Right forelimb (tissue), 1 donor: ENCODE measurements around the gene CTIF.
"Not testable (repeated sequence)": the region's sequence is repeated elsewhere in the genome, so short reads cannot be mapped to it uniquely, and the experiment has no call there.

Source experiments
- DNase-seq: peaks from one replicate; pipeline ENCODE4 v3.0.0-alpha.2; 2018

Gene CTIF

DNA sequence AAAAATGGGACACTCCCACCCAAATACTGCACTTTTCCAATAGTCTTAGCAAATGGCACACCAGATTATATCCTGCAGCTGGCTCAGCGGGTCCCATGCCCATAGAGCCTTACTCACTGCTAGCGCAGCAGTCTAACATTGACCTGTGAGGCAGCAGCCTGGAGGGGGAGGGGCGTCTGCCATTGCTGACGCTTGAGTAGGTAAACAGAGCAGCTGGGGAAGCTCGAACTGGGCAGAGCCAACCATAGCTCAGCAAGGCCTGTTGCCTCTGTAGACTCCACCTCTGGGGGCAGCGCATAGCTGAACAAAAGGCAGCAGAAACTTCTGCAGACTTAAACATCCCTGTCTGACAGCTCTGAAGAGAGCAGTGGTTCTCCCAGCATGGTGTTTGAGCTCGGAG lies 110.4 kb downstream of the CTIF start:
- no peak for DNase-seq

DNA sequence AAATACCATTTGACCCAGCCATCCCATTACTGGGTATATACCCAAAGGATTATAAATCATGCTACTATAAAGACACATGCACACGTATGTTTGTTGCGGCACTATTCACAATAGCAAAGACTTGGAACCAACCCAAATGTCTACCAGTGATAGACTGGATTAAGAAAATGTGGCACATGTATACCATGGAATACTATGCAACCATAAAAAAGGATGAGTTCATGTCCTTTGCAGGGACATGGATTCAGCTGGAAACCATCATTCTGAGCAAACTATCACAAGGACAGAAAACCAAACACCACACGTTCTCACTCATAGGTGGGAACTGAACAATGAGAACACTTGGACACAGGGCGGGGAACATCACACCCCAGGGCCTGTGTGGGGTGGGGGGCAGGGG lies 115.8 kb downstream of the CTIF start:
- not testable (repeated sequence) for DNase-seq

DNA sequence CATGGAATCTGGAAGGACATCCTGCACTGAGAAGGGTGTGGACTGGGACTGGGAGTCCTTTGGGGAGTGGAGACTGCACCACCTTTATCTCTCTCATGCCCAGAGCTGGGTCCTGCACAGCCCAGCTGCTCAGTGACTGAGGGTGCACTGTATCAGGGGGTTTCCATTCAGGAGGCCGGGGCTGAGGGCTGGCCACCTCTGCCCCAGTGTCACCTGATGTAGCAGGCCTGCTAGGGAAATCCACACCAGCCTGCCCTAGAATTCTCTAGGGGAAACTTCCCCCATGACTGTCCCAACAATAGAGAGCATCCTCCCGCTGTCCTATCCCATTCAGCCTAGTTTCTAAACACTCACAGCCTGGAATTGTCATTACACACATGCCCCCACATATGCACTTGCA lies 116.7 kb downstream of the CTIF start:
- DNase-seq = no peak

DNA sequence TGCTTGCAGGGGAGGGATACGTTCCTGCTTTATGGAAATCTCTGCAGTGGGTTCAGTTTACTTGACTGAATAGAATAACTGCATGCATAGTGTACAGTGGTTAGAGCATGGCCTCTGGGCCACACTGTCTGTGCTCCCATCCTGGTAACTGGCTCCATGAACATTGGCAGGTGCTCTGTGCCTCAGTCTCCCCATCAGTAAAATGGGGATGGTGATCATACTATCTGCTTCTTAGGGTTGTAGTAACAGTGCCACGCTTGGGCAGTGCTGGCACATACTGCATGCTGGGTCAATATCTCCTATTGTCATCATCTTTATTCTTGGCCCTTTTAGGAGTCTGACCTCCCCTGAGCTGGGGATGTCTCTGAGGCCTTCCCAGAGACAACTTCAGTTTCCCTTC lies 117.3 kb downstream of the CTIF start:
- no peak for DNase-seq

DNA sequence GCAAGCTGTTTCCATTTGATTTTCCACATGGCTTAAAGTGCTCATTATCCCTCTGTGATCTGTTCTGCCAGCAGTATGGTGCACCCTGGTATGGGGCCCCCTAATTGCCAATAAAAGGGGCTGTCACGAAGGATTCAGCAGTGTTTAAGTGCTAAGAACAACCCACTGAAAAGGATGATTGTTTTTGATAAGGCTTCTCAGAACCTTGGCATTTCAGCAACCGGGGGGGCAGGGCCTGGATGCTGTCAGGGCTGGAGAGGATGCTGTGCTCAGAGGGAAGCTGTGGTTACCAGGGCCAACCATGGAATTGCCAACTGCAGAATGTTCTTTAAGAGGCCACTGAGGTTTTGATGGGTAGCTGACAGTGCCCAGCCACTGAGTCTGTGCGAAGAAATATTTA lies 117.8 kb downstream of the CTIF start:
- no peak for DNase-seq

DNA sequence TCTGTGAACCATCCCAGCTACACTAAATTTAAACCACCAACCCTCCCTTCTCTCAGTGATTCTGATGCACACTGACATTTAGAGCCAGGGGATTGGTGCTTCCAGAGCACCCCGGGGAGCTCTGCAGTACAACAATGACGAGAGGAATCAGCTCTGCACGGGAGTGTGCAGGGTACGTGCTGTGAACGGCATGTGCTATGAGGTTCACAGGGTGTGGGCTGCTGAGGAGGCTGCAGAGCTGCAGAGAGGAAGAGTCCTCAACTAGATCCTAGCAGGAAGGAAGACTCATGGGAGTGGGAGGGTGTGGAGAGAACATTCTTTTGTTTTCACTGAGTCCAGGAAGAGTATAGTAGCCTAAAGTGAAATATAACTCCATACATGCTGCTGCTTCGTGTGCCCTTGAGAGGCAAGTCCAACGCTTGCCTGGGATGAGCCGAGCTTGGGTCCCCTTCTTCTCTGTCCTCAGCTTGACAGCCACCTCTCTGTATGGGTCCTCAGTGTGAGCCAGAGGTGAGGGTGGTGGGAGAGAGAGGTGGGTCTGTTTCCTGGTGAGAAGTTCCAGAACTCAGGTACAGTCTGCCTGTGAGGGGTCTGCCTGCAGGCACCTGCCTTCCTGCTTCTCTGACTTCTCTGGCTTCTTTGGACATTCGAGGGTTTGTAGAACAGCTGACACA lies 118.8 kb downstream of the CTIF start:
- no peak for DNase-seq

DNA sequence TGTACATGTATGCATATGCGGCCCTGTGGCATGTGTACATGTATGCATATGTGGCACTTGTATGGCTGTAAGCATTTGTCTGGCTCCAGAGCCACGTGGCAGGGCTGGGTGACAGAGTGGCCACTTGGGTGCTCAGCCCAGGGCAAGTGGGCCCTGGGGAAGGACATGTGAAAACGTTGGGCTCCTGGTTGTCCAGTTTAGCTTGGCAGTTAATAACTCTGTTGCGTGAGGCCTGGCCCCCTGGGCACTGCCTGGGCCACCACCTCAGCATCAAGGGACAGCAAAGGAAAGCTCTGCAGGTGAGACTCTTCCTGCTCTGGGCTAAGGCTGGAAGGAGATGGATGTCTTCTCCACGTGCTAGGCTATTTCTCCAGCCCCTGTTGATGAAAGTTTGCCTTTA lies 119.9 kb downstream of the CTIF start:
- no peak for DNase-seq

DNA sequence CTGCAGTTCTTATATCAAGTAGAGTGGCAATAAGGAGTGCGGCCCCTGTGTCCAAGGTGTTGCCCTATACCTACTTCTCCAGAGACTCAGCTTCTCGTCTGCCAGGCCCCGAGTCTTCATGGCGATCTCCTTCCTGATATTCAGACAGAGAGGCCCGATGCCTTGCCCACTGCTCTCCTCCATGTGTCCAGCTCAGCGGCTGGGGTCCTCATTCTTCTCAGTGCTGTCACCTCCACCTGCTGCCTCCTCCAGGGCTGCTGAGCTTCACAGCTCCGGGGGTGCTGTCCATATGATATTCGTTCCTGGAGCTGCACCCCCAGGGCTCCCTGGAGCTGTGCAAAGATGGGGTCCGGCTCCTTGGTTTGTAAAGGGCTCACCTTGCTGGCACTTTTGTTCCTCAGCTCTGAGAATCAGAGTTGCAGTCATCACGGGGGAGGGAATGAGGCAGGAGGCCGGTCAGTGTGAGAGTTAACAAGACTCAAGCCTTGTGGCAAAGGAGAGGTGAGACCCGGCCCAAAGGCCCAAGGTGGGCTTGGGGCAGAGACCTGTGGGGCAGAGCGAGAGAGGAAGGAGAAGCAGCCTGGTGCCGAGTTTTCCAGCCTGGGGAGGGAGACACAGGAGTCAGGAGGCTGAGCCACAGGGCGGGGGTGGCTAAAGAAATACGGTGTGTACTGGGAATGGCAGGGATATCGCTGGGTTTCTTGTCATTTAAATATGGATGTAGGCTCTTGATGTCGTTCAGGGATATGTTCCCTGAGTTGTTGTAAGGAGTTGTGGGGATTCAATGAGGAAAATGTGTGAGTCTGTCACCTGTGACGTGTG lies 120.6 kb downstream of the CTIF start:
- no peak for DNase-seq

DNA sequence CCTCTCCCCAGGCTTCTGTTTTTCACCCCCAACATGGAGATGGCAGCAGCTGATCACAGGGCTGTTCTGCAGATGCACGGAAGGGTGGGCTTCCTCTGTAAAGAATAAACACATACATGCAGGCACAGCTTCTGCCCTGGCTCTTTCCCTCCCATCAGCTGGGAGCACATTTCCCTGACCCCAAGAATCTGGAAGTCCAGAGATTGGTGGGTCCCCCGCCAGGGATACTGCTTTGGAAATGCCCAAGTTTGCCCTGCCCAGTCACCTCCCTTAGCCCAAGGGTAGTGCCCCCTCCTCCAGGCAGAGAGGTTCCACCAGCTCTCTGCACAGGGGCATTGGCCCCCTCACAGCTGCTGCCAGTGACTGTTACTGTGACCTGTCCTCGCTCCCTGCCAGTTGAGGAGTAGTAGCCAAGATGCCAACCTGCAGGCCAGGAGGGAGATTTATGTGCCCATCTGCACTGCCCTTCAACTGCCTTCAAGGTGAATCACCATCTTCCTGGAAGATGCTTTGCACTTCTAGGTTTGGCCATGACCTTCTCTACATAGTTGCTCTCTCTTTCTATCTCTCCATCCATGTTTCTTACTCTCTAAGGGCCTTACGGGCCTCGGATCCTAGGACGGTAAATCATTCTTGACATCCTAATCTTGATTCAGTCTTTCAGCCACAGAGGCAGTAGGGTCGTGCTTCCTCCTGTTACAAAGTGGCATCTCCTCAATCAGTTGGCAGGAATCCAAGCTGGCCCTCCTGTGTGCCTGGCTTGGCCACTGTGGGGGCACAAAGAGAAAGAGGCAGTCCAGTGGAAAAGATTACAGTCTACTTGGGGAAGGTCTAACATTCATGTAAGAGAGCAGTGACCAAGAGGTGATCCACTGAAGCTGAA lies 121.8 kb downstream of the CTIF start:
- no peak for DNase-seq

DNA sequence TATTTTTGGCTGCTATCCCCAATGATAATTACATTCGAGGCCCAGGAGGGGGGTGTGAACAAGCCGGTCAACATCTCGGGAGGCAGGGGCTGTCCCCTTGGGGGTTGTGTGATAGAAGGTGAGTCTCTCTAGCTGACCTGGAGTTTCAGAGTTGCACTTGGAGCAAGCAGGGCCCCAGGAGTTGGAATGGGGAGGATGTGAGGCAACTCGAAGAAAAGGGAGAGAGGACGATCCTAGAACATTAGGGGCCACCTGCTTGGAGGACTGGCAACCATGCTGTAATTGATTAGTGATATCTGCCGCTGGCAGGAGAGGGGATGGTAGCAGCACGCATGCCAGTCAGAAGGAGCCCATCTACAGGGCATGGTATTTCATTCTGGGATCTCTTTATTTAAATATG lies 122.6 kb downstream of the CTIF start:
- DNase-seq = no peak

DNA sequence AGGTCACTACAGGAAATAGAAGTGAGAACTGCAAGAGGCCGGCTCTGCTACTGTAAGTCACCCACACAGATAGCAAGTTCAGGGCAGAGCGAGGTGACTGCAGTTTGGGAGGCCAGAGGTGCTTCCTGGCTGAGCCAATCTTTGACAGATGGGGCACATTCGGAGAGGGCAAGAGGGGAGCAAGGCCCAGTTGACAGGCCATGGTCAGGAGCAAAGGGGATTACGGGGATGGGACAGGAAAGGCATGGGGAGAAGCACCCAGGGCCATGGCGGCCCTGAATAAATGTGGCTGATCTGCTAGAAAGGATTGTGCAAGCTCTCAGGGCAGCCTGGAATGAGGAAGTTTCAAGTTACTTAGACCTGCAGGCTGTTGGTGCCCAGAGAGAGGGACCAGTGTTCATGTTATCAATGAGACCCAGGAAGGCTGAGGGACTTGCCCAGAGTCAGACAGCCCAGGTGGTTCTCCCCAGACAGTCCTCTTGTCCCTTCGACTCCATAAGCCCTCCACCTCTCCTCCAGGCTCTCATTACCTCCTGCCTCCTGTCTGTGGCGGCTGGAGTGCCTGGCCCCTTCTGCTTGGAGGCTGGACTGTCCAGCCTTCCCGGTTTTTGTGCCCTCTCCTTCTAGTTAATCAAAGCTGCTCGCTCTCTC lies 123.3 kb downstream of the CTIF start:
- DNase-seq = no peak

DNA sequence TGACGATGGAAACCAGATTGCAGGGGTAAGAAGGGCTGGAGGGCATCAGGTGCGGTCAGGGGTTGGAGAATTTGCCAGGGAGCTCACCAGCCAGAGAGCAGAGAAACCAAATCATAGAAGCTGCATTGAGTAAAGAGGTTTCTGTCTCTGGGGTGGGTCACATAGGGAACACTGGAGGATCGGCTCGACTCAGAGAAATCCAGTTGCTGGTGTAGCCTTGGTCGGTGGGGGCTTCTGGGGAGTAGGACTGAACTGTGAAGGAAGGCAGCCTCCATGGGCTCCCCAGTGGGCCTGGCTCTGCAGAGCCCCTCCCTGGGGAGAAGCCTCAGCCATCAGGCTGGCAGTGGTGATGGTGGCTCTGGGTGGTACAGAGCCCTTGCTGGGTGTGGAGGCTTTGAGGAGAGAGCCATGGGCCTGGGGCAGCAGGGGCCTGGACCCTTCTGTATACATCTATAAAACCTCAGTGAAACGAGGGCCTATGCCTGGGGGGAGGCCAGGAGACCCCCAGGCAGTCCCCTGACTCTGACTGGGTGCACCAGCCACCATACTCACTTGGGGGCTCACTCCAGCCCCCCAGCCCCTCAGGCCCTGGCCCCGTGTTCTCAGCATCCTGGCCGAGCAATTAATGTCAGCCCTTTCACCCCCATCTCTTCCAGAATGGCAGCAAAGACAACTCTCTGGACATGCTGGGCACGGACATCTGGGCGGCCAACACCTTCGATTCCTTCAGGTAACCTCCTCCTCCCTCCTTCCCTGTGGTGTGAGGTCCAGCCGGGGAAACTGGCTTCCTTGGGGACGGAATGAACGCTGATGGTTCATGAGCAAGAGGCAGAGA lies 124.5 kb downstream of the CTIF start:
- no peak for DNase-seq

DNA sequence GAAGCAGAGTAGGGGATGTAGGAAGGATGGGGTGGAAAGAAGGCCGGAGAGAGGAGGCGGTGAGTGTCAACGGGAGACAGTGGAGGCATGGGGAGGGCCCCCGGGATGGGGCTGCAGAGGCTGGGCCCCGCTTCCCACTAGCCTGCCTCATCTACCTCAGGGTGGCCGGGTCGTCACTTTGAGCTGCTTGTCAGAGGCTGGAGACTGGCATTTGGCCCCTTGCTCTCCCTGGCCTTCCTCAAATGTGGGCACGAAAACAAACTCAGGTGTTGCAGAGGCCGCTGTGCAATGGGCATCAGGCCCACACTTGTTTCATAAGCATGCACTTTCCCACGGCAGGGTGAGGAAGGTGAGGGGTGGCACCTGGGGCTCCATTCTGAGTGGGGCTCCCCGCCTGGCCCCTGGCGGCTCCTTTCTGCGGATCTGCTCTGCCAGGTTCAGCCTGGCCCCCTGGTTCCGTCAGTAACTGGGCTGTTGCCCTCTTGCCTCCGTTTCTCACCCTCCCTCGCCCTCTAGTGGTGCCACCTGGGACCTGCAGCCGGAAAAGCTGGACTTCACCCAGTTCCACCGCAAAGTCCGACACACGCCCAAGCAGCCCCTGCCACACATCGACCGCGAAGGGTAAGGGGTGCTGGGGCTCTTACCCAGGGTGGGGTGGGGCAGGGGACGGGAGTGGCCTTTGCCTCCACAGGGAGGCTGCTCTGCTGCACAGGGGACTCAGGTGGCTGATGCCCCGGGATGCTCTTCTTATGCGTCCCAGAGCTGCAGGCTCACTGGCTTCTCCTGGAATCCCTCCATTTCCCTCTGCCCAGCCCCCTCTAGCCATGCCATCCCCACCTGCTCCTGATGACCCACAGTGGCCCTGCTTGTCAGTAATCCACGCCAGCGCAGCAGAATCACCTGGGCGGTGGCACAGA lies 125.4 kb downstream of the CTIF start:
- DNase-seq = peak; percentile 76

DNA sequence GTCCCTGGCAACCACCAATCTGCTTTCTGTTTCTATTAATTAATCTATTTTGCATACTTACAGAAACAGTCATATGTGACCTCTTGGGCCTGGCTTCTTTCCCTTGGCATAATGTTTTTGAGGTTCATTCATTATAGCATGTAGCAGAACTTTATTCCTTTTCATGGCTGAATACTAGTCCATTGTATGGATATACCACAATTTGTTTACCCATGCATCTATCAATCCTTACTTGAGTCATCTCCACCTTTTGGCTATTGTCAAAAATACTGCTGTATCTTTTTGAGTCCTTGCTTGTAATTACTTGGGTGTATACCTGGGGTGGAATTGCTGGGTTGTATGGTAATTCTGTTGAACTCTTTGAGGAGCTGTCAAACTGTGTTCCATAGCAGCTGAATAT lies 126.8 kb downstream of the CTIF start:
- no peak for DNase-seq

DNA sequence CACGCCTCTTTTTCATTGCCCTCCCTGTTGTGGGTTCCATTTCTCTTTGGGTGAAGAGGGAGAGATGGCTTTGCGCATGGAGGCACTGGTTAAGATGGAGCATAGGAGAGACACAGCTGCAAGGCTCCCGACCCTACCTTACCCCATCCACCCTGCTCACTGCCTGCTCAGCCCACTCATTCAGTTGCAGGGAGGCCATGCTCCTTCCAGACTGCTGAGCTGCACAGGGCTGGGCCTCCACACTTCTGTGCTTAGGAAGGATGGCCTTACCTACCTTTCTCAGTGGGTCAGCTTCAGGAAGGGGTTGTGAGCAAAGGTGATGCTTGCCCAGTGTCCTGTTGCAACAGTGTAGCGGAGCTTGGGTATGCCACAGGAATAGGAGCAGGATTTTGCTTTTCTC lies 127.8 kb downstream of the CTIF start:
- DNase-seq = peak; percentile 17

DNA sequence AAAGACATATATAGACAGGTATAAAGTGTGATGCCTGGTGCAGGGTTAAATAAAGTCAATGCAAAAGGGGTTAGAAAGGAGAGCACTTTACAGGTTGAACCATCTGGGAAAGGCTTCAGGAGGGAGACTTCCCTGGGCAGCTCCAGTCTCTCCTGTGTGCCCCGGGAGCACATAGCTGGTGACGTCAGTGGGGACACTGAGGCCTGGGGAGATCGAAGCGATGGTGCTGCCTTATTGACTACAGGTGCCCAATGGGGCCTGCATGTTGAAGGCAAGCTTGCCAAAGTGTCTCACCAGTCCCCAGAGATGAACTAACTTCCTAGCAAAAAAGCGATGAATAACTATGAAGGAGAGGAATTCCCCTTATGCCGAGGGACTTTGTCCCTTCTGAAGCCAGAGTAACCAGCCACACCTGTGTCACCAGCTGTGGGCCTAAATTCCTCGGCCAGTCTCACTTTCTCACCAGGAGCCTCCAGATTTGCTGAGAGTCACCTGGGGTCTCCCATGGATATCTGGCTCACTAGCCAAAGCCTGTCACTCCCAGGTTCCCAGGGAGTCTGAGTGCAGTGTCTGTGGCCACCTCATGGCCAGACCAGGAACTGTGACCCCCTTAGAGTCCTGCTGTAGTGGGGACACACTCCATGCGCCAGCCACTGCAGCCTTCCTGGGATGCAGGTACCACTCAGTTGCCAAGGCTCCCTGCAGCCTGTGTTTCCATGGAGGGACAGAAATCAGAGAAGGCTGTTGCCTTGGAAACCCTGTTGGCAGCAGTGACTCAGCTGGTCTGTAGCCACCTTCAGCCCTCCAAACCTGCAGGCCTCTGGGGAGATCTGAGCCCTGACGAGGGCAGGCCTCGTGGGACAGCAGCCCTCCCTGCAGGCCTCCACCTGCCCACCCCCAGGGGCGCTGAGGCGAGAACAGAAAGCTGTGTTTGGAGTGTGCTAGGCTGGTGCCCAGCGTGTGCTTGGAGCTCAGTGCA lies 128.7 kb downstream of the CTIF start:
- no peak for DNase-seq

DNA sequence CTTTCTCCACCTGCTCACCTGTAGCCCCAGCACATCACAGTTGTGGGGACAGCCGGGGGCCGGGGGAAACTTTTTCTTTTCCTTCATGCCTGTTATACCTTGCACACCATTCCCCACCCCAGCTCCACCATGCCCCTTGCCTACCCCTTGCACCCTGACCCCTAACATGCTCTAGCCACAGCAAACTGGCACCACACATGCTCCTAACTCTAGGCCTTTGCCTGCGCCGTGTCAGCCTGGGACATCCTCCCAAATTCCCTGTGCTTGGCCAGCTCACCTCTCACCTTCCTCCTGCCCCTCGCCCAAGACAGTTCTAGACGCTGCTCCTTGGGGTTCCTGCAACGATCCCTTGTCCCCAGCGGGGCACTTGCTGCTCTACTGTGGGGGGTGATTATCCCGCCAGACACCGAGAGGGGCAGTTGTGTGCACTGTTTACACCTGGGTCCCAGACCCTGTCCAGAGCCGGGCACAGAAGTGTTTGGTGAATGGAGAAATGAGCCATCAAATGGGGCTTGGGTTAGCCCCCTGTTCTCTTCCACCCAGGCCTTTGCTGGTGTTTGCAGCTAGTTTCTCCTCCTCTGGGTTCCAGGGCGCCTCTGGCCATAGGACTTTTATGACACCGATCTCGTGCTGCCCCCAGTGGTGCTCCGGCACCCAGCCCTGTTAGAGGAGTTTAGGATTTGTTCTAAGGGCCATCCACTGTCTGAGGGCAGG lies 129.8 kb downstream of the CTIF start:
- DNase-seq = no peak

DNA sequence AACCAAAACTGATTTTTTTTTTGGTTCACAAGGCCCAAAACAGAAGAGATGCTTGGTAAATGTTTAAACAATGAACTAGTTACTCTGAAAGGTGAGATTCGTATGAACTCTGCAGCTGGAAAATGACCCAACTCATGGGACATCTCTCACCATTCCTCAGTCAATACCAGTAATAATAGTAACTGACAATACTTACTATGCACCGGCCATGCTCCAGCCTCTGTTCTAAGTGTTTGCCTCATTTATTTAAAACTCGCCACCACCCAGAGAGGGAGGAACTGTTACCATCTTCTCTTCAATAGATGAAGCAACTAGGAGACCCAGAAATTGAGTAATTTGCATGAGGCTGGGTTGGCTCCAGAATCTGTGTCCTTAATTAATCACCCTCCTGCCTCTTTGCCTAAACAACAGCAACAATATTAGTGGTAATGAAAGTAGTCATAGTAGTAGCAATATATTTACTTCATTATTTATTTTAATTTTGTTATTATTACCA lies 130.4 kb downstream of the CTIF start:
- DNase-seq = no peak
